ENCODE measurements around the gene KCNQ5.
A peak's percentile ranks its signal among the peaks of the same experiment; 100 is the strongest.
"Not testable (repeated sequence)": the region's sequence is repeated elsewhere in the genome, so short reads cannot be mapped to it uniquely, and the experiment has no call there.

KCNQ5 gene

GRCh38 chr6:73180763-73181619 is 559.1 kb downstream of the KCNQ5 start:
- H3K4me3 ChIP-seq (ENCODE audit: low read length), result peak overlapping the region; percentile 55
- TF ChIP-seq CTCF (conservative IDR thresholded peaks at IDR 0.05; ENCODE audit: low read length), result peak; percentile 93
- DNase-seq (ENCODE audit: low read depth), result peak; percentile 80

- TF ChIP-seq CTCF (conservative IDR thresholded peaks at IDR 0.05; ENCODE audit: low read length), result no peak
- DNase-seq (ENCODE audit: low read depth), result no peak
Measured at GRCh38 chr6:73182021-73182607, 560.2 kb downstream of the KCNQ5 start.

GRCh38 chr6:73193302-73193701 is 571.4 kb downstream of the KCNQ5 start:
- not testable (repeated sequence) for DNase-seq (ENCODE audit: low read depth); H3K4me3 ChIP-seq (ENCODE audit: low read length)

More at GRCh38 chr6:73182021-73182607, 560.2 kb downstream of the KCNQ5 start:
- H3K4me3 ChIP-seq (ENCODE audit: low read length), result no peak overlapping the region

- no peak for DNase-seq (ENCODE audit: low read depth)
- no peak for TF ChIP-seq CTCF (conservative IDR thresholded peaks at IDR 0.05; ENCODE audit: low read length)
- no peak overlapping the region for H3K4me3 ChIP-seq (ENCODE audit: low read length)
Measured at GRCh38 chr6:73194744-73195143, 572.9 kb downstream of the KCNQ5 start.

GRCh38 chr6:73200247-73200646 is 578.4 kb downstream of the KCNQ5 start:
- H3K4me3 ChIP-seq (ENCODE audit: low read length), result no peak overlapping the region
- no peak for DNase-seq (ENCODE audit: low read depth)
- no peak for TF ChIP-seq CTCF (conservative IDR thresholded peaks at IDR 0.05; ENCODE audit: low read length)

- TF ChIP-seq CTCF (conservative IDR thresholded peaks at IDR 0.05; ENCODE audit: low read length), result no peak
- H3K4me3 ChIP-seq (ENCODE audit: low read length), result no peak overlapping the region
- no peak for DNase-seq (ENCODE audit: low read depth)
Measured at GRCh38 chr6:73200735-73201134, 578.9 kb downstream of the KCNQ5 start.

GRCh38 chr6:73203098-73203497 is 581.2 kb downstream of the KCNQ5 start:
- TF ChIP-seq CTCF (conservative IDR thresholded peaks at IDR 0.05; ENCODE audit: low read length), result no peak
- peak; percentile 4 for DNase-seq (ENCODE audit: low read depth)
- no peak overlapping the region for H3K4me3 ChIP-seq (ENCODE audit: low read length)
